SK-N-SH (cell line): ENCODE results near the gene POLR3E. TPM values are rescaled to one million over a fixed set of nuclear protein-coding genes. Genes with fewer than 3 reads are reported as not detected.

Experiments
- CTCF ChIA-PET: fragments of 300-600, 350-600 bp; formaldehyde crosslinking; extraction: SDS; loops from one replicate; lab custom pipeline; 2021; lab: Yijun Ruan, JAX
- POLR2A ChIA-PET: fragments of 350-600 bp; sonication (Branson Sonifier 250); formaldehyde crosslinking; extraction: SDS; loops from one replicate; lab custom pipeline; 2020; ENCODE audit warnings: antibody characterized with exemption, inconsistent platforms; lab: Yijun Ruan, JAX
- DNase-seq: peaks from one replicate; pipeline ENCODE4 v3.0.0; 2012
- H2AFZ ChIP-seq: fragments of 200-600 bp; sonication (generic); 2 replicates; pipeline ENCODE4 v1.8.1; 2016; ENCODE audit warnings: antibody characterized with exemption, mild to moderate bottlenecking, low read depth
- H3F3A ChIP-seq: fragments of 200-600 bp; sonication (generic); replicated peaks from 2 replicates; pipeline ENCODE3; 2016; ENCODE audit warnings: antibody characterized with exemption, mild to moderate bottlenecking; ENCODE audit not compliant: insufficient read depth
- H3K27ac ChIP-seq, 2 experiments: fragments of 200-500 bp in 1 of 2; fragments of 200-600 bp in 1 of 2; sonication (Bioruptor generic) in 1 of 2; sonication (generic), shearing (Covaris generic) in 1 of 2; 2 replicates each; pipeline versions ENCODE4 v1.5.1 to v1.6.1; 2014 to 2016; ENCODE audit warnings: low read depth in 2 of 2, inconsistent platforms in 1 of 2, low read length in 1 of 2, mild to moderate bottlenecking in 1 of 2, mixed read lengths in 1 of 2
- H3K27me3 ChIP-seq: fragments of 200-600 bp; sonication (generic), shearing (Covaris generic); 2 replicates; pipeline ENCODE4 v1.6.1; 2016; ENCODE audit warnings: mixed run types; ENCODE audit not compliant: insufficient read depth
- H3K36me3 ChIP-seq, 2 experiments: fragments of 200-500 bp in 1 of 2; fragments of 200-600 bp in 1 of 2; sonication (Bioruptor generic) in 1 of 2; sonication (generic) in 1 of 2; replicated peaks in 1 of 2; 2 replicates each; pipeline versions ENCODE3 to v1.5.1; 2014 to 2016; ENCODE audit warnings: low read length in 1 of 2, mild to moderate bottlenecking in 1 of 2; ENCODE audit not compliant: insufficient read depth in 2 of 2, control insufficient read depth in 1 of 2
- H3K4me1 ChIP-seq, 2 experiments: fragments of 200-500 bp in 1 of 2; fragments of 200-600 bp in 1 of 2; sonication (Bioruptor generic) in 1 of 2; sonication (generic), shearing (Covaris generic) in 1 of 2; 2 replicates each; pipeline versions ENCODE4 v1.5.1 to v1.6.1; 2014 to 2016; ENCODE audit warnings: low read depth in 1 of 2, low read length in 1 of 2, mixed run types in 1 of 2; ENCODE audit not compliant: insufficient read depth in 2 of 2, control insufficient read depth in 1 of 2
- H3K4me2 ChIP-seq: fragments of 200-600 bp; sonication (generic), shearing (Covaris generic); 2 replicates; pipeline ENCODE4 v1.6.1; 2017; ENCODE audit warnings: mixed run types
- H3K4me3 ChIP-seq, 2 experiments: fragments of 200-500 bp in 1 of 2; fragments of 200-600 bp in 1 of 2; sonication (Bioruptor generic) in 1 of 2; sonication (generic), shearing (Covaris generic) in 1 of 2; 2 replicates each; pipeline versions ENCODE4 v1.5.1 to v1.8.1; 2014 to 2016; ENCODE audit warnings: low read depth in 2 of 2, inconsistent platforms in 1 of 2, low read length in 1 of 2, mild to moderate bottlenecking in 1 of 2, mixed read lengths in 1 of 2, moderate library complexity in 1 of 2
- H3K79me2 ChIP-seq: fragments of 200-600 bp; sonication (generic); 2 replicates; pipeline ENCODE4 v1.8.1; 2017; ENCODE audit warnings: mild to moderate bottlenecking; ENCODE audit not compliant: insufficient read depth
- H3K9ac ChIP-seq: fragments of 200-600 bp; sonication (generic); 2 replicates; pipeline ENCODE4 v1.6.1; 2017; ENCODE audit warnings: mixed run types
- H3K9me2 ChIP-seq: fragments of 200-600 bp; sonication (generic); 2 replicates; pipeline ENCODE4 v1.6.1; 2017; ENCODE audit warnings: mixed run types
- H3K9me3 ChIP-seq: fragments of 200-600 bp; sonication (generic); 2 replicates; pipeline ENCODE4 v1.6.1; 2017; ENCODE audit warnings: mixed run types, mild to moderate bottlenecking, moderate library complexity
- H4K20me1 ChIP-seq: fragments of 200-600 bp; sonication (generic); 2 replicates; pipeline ENCODE4 v1.6.1; 2017; ENCODE audit warnings: mild to moderate bottlenecking, mixed run types; ENCODE audit not compliant: insufficient read depth
- CHD2 ChIP-seq: fragments of 150-350 bp; IDR thresholded peaks from 2 replicates; pipeline ENCODE4 v1.6.1; 2018; ENCODE audit warnings: low read length; ENCODE audit not compliant: partially characterized antibody
- ELF1 ChIP-seq: IDR thresholded peaks from 2 replicates; pipeline ENCODE4 v1.4.0; 2012
- EP300 ChIP-seq, 2 experiments: IDR thresholded peaks; 2 replicates each; pipeline versions ENCODE4 v1.4.0 to v1.6.1; 2012; ENCODE audit warnings: borderline replicate concordance in 1 of 2, low read depth in 1 of 2, low read length in 1 of 2
- FOSL2 ChIP-seq: IDR thresholded peaks from 2 replicates; pipeline ENCODE4 v1.4.0; 2012; ENCODE audit warnings: low read depth, mild to moderate bottlenecking, moderate library complexity, borderline replicate concordance
- FOXJ3 ChIP-seq: sonication (generic); formaldehyde crosslinking; IDR thresholded peaks from 2 replicates; pipeline ENCODE4 v1.5.1; 2020; ENCODE audit warnings: mild to moderate bottlenecking, missing genetic modification reagents
- FOXM1 ChIP-seq: IDR thresholded peaks from 2 replicates; pipeline ENCODE4 v1.4.0; 2012; ENCODE audit warnings: low read depth, mild to moderate bottlenecking
- GATA2 ChIP-seq: sonication (generic); formaldehyde crosslinking; IDR thresholded peaks from 2 replicates; pipeline ENCODE4 v1.5.0; 2020; ENCODE audit warnings: mild to moderate bottlenecking, missing genetic modification reagents
- JUND ChIP-seq: IDR thresholded peaks from 2 replicates; pipeline ENCODE4 v1.4.0; 2012
- MEF2A ChIP-seq: IDR thresholded peaks from 2 replicates; pipeline ENCODE4 v1.4.0; 2012; ENCODE audit warnings: low read depth, borderline replicate concordance
- NFIC ChIP-seq: IDR thresholded peaks from 2 replicates; pipeline ENCODE4 v1.4.0; 2012; ENCODE audit warnings: borderline replicate concordance
- RCOR1 ChIP-seq: fragments of 150-350 bp; IDR thresholded peaks from 2 replicates; pipeline ENCODE4 v1.6.1; 2017; ENCODE audit warnings: antibody characterized with exemption, low read length
- RXRA ChIP-seq: IDR thresholded peaks from 2 replicates; pipeline ENCODE4 v1.4.0; 2012; ENCODE audit warnings: low read depth, mild to moderate bottlenecking, borderline replicate concordance
- SIN3A ChIP-seq: IDR thresholded peaks from 2 replicates; pipeline ENCODE4 v1.6.1; 2012; ENCODE audit warnings: low read depth, mild to moderate bottlenecking, low read length, moderate library complexity, borderline replicate concordance
- SMC3 ChIP-seq: IDR thresholded peaks from 2 replicates; pipeline ENCODE4 v1.6.1; 2012; ENCODE audit warnings: low read depth, low read length, improper control_type of control experiment
- TEAD4 ChIP-seq: IDR thresholded peaks from 2 replicates; pipeline ENCODE4 v1.4.0; 2012; ENCODE audit warnings: mild to moderate bottlenecking, borderline replicate concordance; ENCODE audit not compliant: insufficient read depth
- YY1 ChIP-seq: IDR thresholded peaks from 2 replicates; pipeline ENCODE4 v1.4.0; 2012; ENCODE audit warnings: low read depth, mild to moderate bottlenecking
- WGBS: methylation state at CpG from one replicate; pipeline ENCODE4 v1.1.6; 2017; ENCODE audit warnings: low lambda C conversion rate; 5-methylcytosine and 5-hydroxymethylcytosine counted together
- polyA plus RNA-seq, 3 experiments: library from polyadenylated mRNA; depleted of rRNA; stranded (reverse); fragments of >200 nt; gene quantifications; 2 replicates each; pipeline ENCODE4 v1.2.3, GENCODE V29; 2012
- TF ChIP-seq, protein P1 (sequence below): fragments of 150-350 bp; IDR thresholded peaks from 2 replicates; pipeline ENCODE4 v1.6.1; 2017; ENCODE audit warnings: antibody characterized with exemption, low read length, low read depth, borderline replicate concordance
- TF ChIP-seq, protein P2 (sequence below): fragments of 150-350 bp; IDR thresholded peaks from 2 replicates; pipeline ENCODE4 v1.6.1; 2016; ENCODE audit warnings: mild to moderate bottlenecking, low read depth, low read length
- TF ChIP-seq, protein P3 (sequence below): IDR thresholded peaks from 2 replicates; pipeline ENCODE4 v1.4.0; 2012; ENCODE audit warnings: low read depth
- TF ChIP-seq, protein P4 (sequence below): IDR thresholded peaks from 2 replicates; pipeline ENCODE4 v1.4.0; 2012; ENCODE audit warnings: low read depth, borderline replicate concordance
- TF ChIP-seq, protein P5 (sequence below): IDR thresholded peaks from 2 replicates; pipeline ENCODE4 v1.6.1; 2012; ENCODE audit warnings: mild to moderate bottlenecking, low read depth, low read length, moderate library complexity

The POLR3E gene
- polyA plus RNA-seq, 1 of the 3 experiments (the other 2 are of a cell fraction) = 59.6 TPM

DNA sequence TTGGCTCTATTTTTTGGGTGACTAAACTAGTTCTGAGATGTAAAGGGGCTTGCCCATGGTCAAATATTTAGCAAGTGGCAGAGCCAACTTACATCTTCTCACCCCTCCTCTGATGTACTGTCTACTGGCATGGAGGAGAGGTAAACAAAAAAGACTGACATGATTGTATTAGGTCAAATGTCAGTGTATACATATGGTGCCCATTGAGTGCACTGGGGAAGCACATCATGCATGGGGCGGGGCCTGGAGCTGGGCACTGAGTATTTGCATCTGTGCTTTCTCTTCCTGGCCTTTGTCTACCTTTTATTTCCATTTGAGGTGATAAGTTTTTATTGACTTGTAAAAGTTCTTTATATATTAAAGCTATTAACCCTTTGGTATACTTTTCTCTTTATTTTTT lies 22.3 kb upstream of the POLR3E start:
- TF ChIP-seq JUND (no peak), SIN3A (no peak), GATA2 (no peak), TEAD4 (no peak), RXRA (no peak), FOXJ3 (CRISPR knock-in tag) (no peak), YY1 (no peak), RCOR1 (no peak), FOXM1 (no peak), ELF1 (no peak), SMC3 (no peak), CHD2 (no peak), NFIC (no peak)
- TF ChIP-seq, protein P1, sequence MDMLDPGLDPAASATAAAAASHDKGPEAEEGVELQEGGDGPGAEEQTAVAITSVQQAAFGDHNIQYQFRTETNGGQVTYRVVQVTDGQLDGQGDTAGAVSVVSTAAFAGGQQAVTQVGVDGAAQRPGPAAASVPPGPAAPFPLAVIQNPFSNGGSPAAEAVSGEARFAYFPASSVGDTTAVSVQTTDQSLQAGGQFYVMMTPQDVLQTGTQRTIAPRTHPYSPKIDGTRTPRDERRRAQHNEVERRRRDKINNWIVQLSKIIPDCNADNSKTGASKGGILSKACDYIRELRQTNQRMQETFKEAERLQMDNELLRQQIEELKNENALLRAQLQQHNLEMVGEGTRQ = no peak
- TF ChIP-seq, protein P2, sequence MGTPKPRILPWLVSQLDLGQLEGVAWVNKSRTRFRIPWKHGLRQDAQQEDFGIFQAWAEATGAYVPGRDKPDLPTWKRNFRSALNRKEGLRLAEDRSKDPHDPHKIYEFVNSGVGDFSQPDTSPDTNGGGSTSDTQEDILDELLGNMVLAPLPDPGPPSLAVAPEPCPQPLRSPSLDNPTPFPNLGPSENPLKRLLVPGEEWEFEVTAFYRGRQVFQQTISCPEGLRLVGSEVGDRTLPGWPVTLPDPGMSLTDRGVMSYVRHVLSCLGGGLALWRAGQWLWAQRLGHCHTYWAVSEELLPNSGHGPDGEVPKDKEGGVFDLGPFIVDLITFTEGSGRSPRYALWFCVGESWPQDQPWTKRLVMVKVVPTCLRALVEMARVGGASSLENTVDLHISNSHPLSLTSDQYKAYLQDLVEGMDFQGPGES = no peak
- TF ChIP-seq, protein P3, sequence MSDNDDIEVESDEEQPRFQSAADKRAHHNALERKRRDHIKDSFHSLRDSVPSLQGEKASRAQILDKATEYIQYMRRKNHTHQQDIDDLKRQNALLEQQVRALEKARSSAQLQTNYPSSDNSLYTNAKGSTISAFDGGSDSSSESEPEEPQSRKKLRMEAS = no peak
- H3F3A ChIP-seq = no peaks in the 10 kb centered on the region
- no peaks in the 10 kb centered on the region for H3K9me2 ChIP-seq
- peaks cover 0 to 12% of the 10 kb centered on the region in 2 experiments for H3K36me3 ChIP-seq
- no peaks in the 10 kb centered on the region for H3K27me3 ChIP-seq
- H3K27ac ChIP-seq = no peak overlapping the region
- H4K20me1 ChIP-seq = no peaks in the 10 kb centered on the region
- no peak overlapping the region for H3K9ac ChIP-seq
- H3K4me3 ChIP-seq = no peak overlapping the region
- H3K4me2 ChIP-seq = no peak overlapping the region
- WGBS = 100% methylated on average over 1 of the region's 1 CpG
- no peak for DNase-seq
- H2AFZ ChIP-seq = no peak overlapping the region
- no peaks in the 10 kb centered on the region for H3K9me3 ChIP-seq
- H3K4me1 ChIP-seq = peaks cover 0 to under 1% of the 10 kb centered on the region in 2 experiments; a peak in 1 of 4 replicates
- POLR2A ChIA-PET = no interaction called here
- CTCF ChIA-PET = interaction anchor here (1.6 kb wide), 1 partner anchor 78 kb away, joined by 4 read pairs; no protein-coding TSS in a partner anchor
- H3K79me2 ChIP-seq = no peaks in the 10 kb centered on the region

DNA sequence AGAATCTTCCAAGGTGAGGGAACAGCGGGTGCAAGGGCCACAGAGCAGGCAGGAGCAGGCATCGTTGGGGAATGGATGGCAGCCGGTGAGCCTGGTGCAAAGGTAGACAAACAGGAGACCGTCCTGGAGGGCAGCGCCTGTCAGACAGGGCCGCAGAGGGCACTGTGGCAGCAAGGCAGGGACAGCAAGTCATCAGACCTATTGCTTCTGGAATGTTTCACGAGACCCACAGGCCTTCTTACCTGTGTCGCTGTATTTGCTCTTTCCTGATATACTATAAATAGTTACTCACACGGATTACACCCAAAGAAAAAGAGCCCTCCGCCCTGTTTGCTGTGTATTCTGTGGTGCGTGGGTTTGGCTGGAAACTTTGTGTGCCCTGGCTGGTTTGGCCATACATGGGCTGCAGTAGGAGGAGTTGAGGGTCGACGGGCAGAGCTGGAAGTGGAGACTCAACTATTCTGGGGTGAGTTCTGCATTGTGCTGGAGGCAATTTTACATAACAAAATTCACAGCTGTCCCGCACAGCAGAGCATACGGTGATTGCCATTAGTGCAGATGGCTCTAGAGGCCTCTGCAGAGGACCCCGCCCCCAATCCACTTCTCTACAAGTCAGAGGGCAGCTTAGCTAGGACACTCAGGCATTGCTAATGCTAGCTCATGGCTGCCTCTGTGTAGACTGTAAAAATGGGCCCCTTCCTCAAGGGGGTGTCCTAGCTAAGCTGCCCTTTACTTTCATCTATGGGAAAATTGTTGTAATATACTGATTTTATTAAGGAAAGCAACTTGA lies 18.6 kb upstream of the POLR3E start:
- DNase-seq = no peak
- ChIA-PET CTCF (interaction anchor here (1.1 kb wide), 1 partner anchor 22 kb away, joined by 5 read pairs; no protein-coding TSS in a partner anchor), POLR2A (no interaction called here)
- H3K9ac ChIP-seq = no peak overlapping the region
- no peak overlapping the region for H3K4me2 ChIP-seq
- H3K27ac ChIP-seq = no peak overlapping the region
- no peaks in the 10 kb centered on the region for H3F3A ChIP-seq
- no peaks in the 10 kb centered on the region for H3K27me3 ChIP-seq
- H3K36me3 ChIP-seq = peaks cover 6 to 30% of the 10 kb centered on the region in 2 experiments
- 93% methylated on average over 15 of the region's 16 CpGs for WGBS
- H3K4me3 ChIP-seq = no peak overlapping the region
- H3K9me3 ChIP-seq = no peaks in the 10 kb centered on the region
- H3K79me2 ChIP-seq = no peaks in the 10 kb centered on the region
- no peak overlapping the region for H2AFZ ChIP-seq
- H4K20me1 ChIP-seq = no peaks in the 10 kb centered on the region
- no peaks in the 10 kb centered on the region for H3K9me2 ChIP-seq
- peaks cover 0 to 5% of the 10 kb centered on the region in 2 experiments; a peak in 1 of 4 replicates for H3K4me1 ChIP-seq
- TF ChIP-seq FOXM1 = no peak
- no peak for TF ChIP-seq FOSL2
- no peak for TF ChIP-seq YY1
- TF ChIP-seq EP300 (IDR thresholded peaks at IDR 0.05; ENCODE audit: borderline replicate concordance in 1 of 2, low read depth in 1 of 2, low read length in 1 of 2) = no peak
- TF ChIP-seq CHD2 = no peak
- no peak for TF ChIP-seq RCOR1
- TF ChIP-seq JUND = no peak
- TF ChIP-seq, protein P4, sequence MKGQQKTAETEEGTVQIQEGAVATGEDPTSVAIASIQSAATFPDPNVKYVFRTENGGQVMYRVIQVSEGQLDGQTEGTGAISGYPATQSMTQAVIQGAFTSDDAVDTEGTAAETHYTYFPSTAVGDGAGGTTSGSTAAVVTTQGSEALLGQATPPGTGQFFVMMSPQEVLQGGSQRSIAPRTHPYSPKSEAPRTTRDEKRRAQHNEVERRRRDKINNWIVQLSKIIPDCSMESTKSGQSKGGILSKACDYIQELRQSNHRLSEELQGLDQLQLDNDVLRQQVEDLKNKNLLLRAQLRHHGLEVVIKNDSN = no peak
- TF ChIP-seq GATA2 = no peak
- TF ChIP-seq MEF2A = no peak
- TF ChIP-seq FOXJ3 (CRISPR knock-in tag) = no peak
- TF ChIP-seq, protein P5, sequence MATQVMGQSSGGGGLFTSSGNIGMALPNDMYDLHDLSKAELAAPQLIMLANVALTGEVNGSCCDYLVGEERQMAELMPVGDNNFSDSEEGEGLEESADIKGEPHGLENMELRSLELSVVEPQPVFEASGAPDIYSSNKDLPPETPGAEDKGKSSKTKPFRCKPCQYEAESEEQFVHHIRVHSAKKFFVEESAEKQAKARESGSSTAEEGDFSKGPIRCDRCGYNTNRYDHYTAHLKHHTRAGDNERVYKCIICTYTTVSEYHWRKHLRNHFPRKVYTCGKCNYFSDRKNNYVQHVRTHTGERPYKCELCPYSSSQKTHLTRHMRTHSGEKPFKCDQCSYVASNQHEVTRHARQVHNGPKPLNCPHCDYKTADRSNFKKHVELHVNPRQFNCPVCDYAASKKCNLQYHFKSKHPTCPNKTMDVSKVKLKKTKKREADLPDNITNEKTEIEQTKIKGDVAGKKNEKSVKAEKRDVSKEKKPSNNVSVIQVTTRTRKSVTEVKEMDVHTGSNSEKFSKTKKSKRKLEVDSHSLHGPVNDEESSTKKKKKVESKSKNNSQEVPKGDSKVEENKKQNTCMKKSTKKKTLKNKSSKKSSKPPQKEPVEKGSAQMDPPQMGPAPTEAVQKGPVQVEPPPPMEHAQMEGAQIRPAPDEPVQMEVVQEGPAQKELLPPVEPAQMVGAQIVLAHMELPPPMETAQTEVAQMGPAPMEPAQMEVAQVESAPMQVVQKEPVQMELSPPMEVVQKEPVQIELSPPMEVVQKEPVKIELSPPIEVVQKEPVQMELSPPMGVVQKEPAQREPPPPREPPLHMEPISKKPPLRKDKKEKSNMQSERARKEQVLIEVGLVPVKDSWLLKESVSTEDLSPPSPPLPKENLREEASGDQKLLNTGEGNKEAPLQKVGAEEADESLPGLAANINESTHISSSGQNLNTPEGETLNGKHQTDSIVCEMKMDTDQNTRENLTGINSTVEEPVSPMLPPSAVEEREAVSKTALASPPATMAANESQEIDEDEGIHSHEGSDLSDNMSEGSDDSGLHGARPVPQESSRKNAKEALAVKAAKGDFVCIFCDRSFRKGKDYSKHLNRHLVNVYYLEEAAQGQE = no peak
